GM19455 (cell line): ENCODE results near the gene GFAP.

ENCODE experiments used
- ATAC-seq: cut with Tn5 transposase; IDR thresholded peaks from one replicate; pipeline ENCODE4 v1.9.1; 2021; ENCODE audit not compliant: unreplicated experiment

The GFAP gene

GRCh38 chr17:44867841-44868240 is 47.5 kb downstream of the GFAP start:
- ATAC-seq = no peak

- ATAC-seq = no peak
These were observed 49.4 kb downstream of the GFAP start for GRCh38 chr17:44865931-44866330.

- ATAC-seq = no peak
These were observed 50.1 kb downstream of the GFAP start for GRCh38 chr17:44865231-44865660.

GRCh38 chr17:44864831-44865230 is 50.5 kb downstream of the GFAP start:
- ATAC-seq = no peak

GRCh38 chr17:44863061-44863918 is 52.0 kb downstream of the GFAP start:
- ATAC-seq = no peak

GRCh38 chr17:44862278-44862914 is 52.9 kb downstream of the GFAP start:
- no peak for ATAC-seq

- no peak for ATAC-seq
These were observed 55.6 kb downstream of the GFAP start for GRCh38 chr17:44859701-44860100.

GRCh38 chr17:44854192-44854591 is 61.1 kb downstream of the GFAP start:
- ATAC-seq = no peak
